DMS53 (cell line): ENCODE data around the gene OPTN.
A peak's percentile ranks its signal among the peaks of the same experiment; 100 is the strongest.
"Not testable (repeated sequence)": the region's sequence is repeated elsewhere in the genome, so short reads cannot be mapped to it uniquely, and the experiment has no call there.

Experiments used
- DNase-seq: peaks from one replicate; lab custom pipeline; 2025; lab: John Stamatoyannopoulos, UW

OPTN gene

GRCh38 chr10:13090289-13090688 lies 9.7 kb upstream of the OPTN start:
- DNase-seq, result no peak

DNA sequence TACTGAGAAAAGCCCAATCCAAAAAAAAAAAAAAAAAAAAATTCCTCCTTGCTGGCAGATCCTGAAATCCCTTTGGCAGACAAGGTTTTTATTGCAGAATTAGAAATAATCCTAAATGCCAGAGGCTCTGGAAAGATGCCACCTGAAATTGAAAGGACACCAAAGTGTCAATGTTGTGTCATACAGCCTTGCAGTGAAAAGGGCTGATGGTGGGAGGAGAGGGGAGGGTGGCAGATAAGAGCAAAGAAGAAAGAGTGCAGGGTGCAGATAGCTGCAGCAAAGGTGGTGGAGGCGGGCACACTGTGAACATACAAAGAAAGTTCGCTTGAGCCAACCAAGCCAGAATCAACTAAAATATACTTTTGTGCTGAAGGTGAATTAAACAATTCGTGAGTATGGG lies 8.2 kb upstream of the OPTN start:
- DNase-seq, result no peak

DNA sequence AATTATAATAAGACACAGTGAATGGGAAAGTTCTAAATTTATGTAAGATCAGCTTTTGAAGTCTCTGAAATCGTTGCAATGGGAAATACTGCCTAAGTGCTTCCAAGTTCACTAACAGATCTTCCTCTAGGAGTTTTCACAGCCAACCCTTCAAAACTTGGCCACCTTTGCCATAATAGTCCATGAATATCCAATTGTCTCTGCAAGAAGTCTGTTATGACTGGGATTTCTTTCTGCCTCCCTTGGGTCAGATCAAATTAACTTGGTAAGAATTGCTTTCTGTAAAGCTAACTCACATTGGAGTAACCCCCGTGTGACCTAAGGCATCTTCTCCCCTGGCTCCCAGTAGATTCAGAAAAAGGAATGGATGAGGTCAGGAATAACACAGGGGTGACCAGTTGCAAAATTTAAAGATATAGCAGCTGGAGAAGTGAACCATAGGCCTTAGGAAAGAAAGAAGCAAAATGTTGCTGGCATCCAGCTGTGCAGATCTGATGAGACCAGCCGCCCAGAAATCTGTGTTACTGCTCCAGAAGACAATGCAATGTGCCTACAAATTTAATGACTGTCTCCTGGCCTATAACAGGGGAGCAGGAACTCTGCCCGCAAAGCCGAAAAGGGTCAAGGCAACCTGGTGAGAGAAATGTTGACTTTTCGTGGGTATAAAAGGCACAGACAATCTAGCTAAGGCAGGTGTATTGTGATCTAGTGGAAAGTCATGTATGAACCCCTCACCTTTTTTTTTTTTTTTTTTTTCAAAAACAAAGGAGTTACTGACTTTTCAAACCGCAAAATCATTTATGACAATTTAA lies 7.5 kb upstream of the OPTN start:
- DNase-seq, result no peak

GRCh38 chr10:13094082-13094481 lies 5.9 kb upstream of the OPTN start:
- DNase-seq, result not testable (repeated sequence)

- DNase-seq, result no peak
Measured at GRCh38 chr10:13095094-13095493, 4.9 kb upstream of the OPTN start.

GRCh38 chr10:13095929-13096328 lies 4.0 kb upstream of the OPTN start:
- DNase-seq, result no peak

GRCh38 chr10:13099144-13099665 lies 758 bp upstream of the OPTN start:
- DNase-seq, result peak; percentile 93

DNA sequence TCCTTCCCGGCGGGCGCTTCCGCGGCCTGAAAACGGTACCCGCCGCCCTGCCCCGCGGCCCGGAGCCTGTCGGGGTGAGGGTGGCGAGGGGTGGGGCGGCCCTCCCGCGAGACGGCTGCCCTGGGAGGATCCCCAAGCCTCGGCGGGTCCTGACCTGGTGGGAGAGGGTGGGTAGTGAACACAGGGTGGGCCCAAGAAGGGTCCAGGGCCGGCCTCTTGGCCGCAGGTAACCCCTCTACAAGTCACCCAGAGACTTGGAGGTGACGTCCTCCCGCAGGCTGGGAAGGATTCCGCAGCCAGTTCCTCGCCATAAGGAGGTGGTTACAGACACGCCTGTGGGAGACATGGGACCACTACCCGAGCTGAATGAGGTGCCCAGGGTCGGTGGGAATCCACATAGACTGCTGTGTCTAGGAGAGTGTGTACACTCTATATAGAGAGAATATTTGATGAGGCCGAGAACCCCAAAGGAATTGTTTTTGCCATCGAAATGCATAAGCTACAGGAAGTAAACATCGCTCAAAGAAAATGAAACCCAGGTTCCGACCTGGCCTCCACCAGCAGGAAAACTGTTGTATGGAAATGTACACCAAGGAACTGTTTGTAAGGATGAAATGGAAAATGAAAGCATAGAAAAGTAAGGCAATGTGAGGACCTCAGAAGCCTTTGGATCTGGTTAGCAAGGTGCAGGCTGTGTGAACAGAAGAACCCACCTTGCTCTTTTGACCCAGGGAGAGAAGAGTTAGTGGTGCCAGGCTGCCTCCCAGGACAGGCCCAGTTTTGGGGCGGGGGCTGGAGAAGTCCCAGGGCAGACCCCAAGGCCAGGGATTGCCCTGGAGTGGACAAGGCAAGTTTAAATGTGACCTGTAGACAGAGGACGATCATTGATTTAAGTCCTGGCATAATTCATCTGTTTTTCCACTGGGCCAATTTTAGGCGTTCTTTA lies 659 bp downstream of the OPTN start:
- DNase-seq, result peak; percentile 69

DNA sequence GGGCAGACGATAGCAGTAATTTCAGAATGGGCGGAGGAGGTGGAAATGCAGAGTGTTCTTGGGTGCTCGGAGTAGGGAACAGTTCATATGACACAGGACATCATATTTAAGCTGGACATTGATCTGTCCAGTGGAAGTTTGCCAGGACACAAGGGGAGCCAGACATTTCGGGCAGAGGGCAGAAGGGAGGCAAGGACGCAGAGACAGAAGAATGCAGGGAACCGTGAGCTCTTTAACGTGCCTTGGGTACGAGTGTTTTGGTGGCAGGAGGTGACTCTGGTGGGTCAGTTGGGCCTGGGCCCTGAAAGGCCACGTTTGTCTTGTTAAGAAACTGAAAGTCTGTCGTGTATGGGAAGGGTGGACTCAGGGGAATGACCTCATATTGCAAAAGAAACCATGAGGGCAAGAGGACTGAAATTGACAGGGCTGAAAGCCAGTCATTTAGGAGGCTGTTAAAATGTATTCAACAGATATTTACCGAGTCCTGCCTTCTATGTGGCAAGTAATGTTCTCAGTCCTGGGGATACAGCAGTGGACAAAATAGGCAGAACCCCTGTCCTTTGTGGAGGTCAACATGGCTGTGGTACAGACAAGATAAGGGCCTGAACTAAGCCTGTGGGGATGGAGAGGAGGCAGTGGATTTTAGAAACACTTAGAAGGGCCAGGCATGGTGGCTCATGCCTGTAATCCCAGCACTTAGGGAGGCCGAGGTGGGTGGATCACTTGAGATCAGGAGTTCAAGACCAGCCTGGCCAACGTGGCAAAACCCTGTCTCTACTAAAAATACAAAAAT lies 2.2 kb downstream of the OPTN start:
- no peak for DNase-seq

GRCh38 chr10:13103554-13103953 lies 3.6 kb downstream of the OPTN start:
- DNase-seq, result no peak

GRCh38 chr10:13104697-13105096 lies 4.7 kb downstream of the OPTN start:
- no peak for DNase-seq

DNA sequence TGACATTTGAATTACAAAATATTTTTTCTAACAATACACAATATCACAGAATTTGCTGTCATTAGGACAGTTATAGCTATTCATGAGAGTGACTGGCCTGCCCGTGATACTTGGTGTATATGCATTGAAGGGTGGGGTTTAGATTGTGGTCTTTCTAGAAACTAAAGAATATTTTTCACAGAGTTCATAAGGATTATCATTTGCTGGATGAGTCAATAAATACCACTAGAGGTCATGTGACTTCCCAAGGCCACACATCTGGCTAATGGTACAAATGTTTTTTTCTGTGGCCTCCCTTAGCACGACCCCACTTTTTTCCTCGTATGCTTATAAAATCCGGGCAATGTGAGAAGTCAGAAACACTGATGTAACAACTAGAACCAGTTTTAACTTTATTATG lies 5.2 kb downstream of the OPTN start:
- DNase-seq, result no peak

DNA sequence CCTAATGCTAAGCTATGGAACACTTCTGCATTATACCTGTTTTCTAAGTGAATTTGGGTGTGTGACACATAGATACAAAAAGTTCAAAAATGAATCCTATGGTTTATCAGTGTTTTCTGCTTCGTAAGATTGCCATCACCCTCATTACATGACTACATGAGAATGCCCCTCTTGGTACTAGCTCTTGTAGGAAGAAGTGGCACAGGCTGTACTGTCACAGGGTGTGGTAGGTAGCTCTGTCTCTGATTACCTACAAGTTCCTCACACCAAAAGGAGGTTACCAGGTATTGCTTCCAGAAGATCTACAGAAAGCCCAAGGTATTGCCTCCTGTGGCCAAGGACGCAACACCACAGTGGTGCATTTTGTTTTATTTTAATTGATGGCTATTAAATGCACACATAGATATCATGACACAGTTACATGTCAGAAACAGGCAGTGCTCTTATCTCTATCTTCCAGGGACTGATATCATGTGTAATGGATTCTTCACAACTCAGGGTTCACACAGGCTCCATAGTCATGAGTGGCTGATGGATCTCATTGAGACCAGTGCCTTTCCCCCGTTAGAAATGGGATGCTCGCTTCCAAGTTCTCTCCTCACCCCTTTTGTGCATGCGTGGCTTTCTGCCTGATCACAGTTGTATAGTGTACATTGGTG lies 6.6 kb downstream of the OPTN start:
- DNase-seq, result no peak

- DNase-seq, result no peak
Measured at GRCh38 chr10:13110908-13111307, 10.9 kb downstream of the OPTN start.

- no peak for DNase-seq
Measured at GRCh38 chr10:13113544-13113943, 13.6 kb downstream of the OPTN start.

DNA sequence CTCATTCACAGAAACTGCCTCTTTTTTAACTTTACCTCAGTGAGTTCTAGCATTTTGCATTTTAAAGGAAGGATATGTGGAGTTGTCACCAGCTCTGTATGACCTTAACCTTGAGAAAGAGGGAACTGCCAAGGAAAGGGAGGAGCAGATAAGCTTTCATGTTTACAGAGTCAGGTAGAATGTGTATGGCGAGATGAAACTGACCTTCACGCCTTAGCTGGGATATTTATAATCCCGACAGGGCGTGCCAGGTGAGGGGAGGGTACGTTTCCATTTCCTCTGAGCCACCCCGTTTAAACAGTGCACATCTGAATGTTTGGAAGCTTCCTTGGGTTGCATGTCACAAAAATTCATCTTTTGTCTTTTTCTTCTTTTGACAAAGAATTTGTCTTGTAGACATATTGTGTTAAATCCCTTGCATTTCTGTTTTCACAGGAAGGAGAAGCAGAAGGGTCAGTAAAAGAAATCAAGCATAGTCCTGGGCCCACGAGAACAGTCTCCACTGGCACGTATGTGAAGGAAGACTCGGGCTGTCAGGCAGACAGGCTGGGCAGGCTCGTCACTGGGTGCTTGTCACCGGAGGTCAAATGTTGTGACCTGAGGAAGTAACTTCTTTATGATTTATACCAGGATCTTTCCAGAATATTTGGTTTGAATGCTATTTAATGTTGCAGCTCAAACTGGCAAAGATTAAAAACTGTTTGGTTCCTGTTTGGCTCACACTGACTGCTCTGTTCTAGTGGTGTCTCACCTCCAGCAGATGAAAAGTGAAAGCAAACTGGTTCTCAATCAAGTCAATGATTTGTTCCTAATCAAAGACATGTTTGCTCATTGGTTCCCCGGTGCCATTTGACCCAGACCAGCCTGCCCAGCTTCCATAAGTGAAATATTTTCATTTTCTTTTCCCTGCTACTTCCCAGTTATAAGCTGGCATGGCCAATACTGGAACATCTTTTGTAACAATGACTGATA lies 16.2 kb downstream of the OPTN start:
- no peak for DNase-seq

- no peak for DNase-seq
Measured at GRCh38 chr10:13117841-13118783, 18.1 kb downstream of the OPTN start.

DNA sequence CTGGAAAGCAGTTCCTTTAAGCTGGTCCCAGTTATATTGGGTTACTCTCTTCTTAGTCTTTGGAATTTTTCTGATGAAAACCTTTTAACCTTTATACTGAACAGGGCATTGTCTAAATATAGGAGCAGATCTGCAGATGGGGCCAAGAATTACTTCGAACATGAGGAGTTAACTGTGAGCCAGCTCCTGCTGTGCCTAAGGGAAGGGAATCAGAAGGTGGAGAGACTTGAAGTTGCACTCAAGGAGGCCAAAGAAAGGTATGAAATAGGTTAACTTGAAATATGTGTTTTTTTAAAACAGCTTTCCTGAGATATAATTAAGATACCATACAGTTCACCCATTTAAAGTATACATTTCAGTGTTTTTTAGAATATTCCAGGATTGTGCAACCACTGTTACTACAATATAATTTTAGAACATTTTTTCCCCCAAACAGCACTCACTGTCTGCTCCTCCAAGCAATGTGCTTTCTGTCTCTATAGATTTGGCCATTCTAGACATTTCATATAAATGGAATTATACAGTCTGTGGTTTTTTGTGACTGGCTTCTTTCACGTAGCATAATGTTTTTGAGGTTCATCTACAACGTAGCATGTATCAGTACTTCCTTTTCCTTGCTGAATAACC lies 18.9 kb downstream of the OPTN start:
- DNase-seq, result no peak
